ENCODE data around the gene GALNT6.
"Not testable (repeated sequence)": the region's sequence is repeated elsewhere in the genome, so short reads cannot be mapped to it uniquely, and the experiment has no call there.

GALNT6 gene

GRCh38 chr12:51323317-51323960 lies 67.8 kb downstream of the GALNT6 start:
- no peak for TF ChIP-seq CTCF (IDR thresholded peaks at IDR 0.05; ENCODE audit: extremely low read depth, missing control alignments)
- DNase-seq (ENCODE audit: low spot score) = peak; percentile 62

- no peak for TF ChIP-seq CTCF (IDR thresholded peaks at IDR 0.05; ENCODE audit: extremely low read depth, missing control alignments)
- DNase-seq (ENCODE audit: low spot score) = peak; percentile 69
Measured at GRCh38 chr12:51322452-51322851, 68.8 kb downstream of the GALNT6 start.

- DNase-seq (ENCODE audit: low spot score) = no peak
- no peak for TF ChIP-seq CTCF (IDR thresholded peaks at IDR 0.05; ENCODE audit: extremely low read depth, missing control alignments)
Measured at GRCh38 chr12:51321882-51322281, 69.3 kb downstream of the GALNT6 start.

GRCh38 chr12:51320695-51321320 lies 70.4 kb downstream of the GALNT6 start:
- DNase-seq (ENCODE audit: low spot score) = no peak
- TF ChIP-seq CTCF (IDR thresholded peaks at IDR 0.05; ENCODE audit: extremely low read depth, missing control alignments) = no peak

- no peak for TF ChIP-seq CTCF (IDR thresholded peaks at IDR 0.05; ENCODE audit: extremely low read depth, missing control alignments)
- no peak for DNase-seq (ENCODE audit: low spot score)
Measured at GRCh38 chr12:51320311-51320694, 70.9 kb downstream of the GALNT6 start.

DNA sequence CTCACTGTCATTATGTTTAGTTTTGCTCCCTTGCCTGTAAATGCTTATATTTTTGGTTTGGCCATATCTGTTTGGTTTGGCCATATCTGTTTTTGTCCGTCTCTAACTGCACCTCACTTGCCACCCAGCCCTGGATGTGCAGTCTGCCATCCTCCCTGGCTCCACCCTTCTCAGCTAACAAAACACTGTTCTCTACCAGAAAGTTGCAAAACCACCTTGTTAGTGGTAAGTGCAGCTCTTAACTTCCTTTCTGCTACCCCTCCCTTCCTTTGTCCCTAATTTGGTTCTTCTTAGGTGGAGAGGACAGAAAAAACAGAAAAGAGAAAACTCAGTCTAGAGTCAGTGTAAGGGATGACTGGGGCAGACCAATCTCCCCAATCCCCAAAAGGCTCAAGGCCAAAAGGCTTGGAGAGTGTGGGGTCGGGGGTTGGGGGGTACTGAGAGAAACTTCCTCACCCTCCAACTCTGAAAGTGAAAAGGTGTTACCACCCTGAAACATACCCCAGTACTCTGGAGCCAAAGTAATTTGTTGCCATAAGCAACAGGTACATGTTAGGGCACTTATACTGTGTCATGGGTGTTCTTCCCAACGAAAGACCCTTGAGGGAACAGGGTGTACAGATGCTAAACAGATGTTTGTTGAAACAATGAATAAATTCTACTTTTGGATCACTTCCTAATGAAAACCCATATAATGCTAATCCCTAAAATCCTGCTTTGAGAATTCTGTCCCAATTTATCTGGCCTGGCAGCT lies 72.2 kb downstream of the GALNT6 start:
- DNase-seq (ENCODE audit: low spot score) = peak; percentile 42
- TF ChIP-seq CTCF (IDR thresholded peaks at IDR 0.05; ENCODE audit: extremely low read depth, missing control alignments) = no peak

GRCh38 chr12:51318057-51318806 lies 73.0 kb downstream of the GALNT6 start:
- DNase-seq (ENCODE audit: low spot score) = not testable (repeated sequence)
